ENCODE measurements around the gene RCVRN. TPM values are rescaled to one million over a fixed set of nuclear protein-coding genes. Genes with fewer than 3 reads are reported as not detected.

RCVRN gene
- total RNA-seq, 1 donor from 2014 or later, result not detected

DNA sequence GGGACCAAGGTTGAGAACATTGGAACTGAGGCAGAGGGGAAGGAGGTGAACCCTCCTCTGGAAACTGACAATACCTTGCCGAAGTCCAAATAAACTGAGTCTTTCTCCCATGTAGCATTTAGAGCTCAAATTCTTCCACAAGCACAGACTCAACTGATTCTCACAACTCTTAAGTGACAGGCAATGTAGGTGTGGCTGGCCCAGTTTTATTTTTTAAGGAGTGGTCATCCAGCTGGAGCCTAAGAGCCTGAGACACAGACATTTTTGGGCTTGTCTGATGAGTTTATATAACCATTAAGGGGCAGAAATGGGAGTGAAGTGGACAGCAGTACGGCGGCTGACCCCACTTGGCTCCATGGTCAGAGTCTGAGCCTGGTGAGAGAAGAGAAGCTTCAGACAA lies 10.8 kb downstream of the RCVRN start:
- Mint-ChIP-seq H3K9me3 (ENCODE audit: low read depth) (peaks cover 3% of the 10 kb centered on the region), H3K27ac (ENCODE audit: unreplicated experiment) (no peak overlapping the region), H3K4me1 (ENCODE audit: low read depth) (peaks cover 14% of the 10 kb centered on the region), H3K27me3 (ENCODE audit: low read depth) (no peaks in the 10 kb centered on the region), H3K36me3 (ENCODE audit: low read depth) (peaks cover 3% of the 10 kb centered on the region), H3K4me3 (ENCODE audit: unreplicated experiment) (no peak overlapping the region)
- TF ChIP-seq, protein P1, sequence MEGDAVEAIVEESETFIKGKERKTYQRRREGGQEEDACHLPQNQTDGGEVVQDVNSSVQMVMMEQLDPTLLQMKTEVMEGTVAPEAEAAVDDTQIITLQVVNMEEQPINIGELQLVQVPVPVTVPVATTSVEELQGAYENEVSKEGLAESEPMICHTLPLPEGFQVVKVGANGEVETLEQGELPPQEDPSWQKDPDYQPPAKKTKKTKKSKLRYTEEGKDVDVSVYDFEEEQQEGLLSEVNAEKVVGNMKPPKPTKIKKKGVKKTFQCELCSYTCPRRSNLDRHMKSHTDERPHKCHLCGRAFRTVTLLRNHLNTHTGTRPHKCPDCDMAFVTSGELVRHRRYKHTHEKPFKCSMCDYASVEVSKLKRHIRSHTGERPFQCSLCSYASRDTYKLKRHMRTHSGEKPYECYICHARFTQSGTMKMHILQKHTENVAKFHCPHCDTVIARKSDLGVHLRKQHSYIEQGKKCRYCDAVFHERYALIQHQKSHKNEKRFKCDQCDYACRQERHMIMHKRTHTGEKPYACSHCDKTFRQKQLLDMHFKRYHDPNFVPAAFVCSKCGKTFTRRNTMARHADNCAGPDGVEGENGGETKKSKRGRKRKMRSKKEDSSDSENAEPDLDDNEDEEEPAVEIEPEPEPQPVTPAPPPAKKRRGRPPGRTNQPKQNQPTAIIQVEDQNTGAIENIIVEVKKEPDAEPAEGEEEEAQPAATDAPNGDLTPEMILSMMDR (IDR thresholded peaks at IDR 0.05), result no peak
- no peak for DNase-seq (ENCODE audit: low spot score)

DNA sequence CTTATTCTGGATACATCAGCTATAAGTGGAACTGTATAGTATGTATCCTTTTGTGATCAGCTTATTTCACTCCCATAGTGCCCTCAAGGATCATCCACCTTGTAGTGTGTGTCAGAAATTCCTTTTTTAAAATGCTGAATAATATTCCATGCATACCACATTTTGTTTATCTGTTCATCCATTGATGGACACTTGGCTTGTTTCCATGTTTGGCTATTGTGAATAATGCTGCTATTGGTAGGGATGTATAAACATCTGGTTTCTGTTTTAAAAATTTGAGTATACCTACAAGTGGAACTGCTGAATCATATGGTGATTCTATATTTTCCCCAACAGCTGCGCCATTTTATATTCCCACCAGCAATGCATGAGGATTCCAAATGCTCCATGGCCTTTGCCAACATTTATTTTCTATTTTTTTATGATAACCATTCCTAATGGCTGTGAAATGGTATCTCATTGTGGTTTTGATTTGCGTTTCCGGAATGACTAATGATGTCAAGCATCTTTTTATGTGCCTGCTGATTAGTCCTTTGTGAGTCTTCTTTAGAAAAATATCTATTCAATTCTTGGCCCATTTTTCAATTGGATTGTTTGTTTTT lies 11.6 kb downstream of the RCVRN start:
- Mint-ChIP-seq H3K9me3 (ENCODE audit: low read depth) (peaks cover 3% of the 10 kb centered on the region), H3K4me3 (ENCODE audit: unreplicated experiment) (no peak overlapping the region), H3K36me3 (ENCODE audit: low read depth) (peaks cover 3% of the 10 kb centered on the region), H3K27me3 (ENCODE audit: low read depth) (no peaks in the 10 kb centered on the region), H3K27ac (ENCODE audit: unreplicated experiment) (no peak overlapping the region), H3K4me1 (ENCODE audit: low read depth) (peaks cover 14% of the 10 kb centered on the region)
- TF ChIP-seq, protein P1 (IDR thresholded peaks at IDR 0.05), result no peak
- DNase-seq (ENCODE audit: low spot score), result no peak

DNA sequence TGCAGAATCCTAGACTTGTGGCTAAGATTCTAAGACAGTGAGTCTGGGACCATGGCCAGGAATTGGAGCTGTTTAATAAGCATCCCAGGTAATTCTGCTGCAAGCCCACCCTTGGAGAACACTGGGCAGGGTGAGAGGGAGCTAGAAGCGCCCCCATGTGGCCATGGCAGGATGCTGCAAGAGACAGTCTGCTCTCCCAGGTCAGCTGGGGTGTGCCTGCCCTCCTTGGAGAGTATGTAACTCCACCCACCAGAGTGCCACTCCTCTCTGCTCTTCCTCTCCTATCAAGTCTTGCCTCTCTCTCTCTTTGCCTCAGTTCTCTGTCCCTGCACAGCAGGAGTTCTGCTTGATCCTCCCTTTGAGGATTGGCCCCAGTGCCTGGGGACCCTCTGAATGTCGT lies 14.9 kb downstream of the RCVRN start:
- DNase-seq (ENCODE audit: low spot score), result no peak
- Mint-ChIP-seq H3K36me3 (ENCODE audit: low read depth) (peaks cover 4% of the 10 kb centered on the region), H3K9me3 (ENCODE audit: low read depth) (peaks cover 3% of the 10 kb centered on the region), H3K4me3 (ENCODE audit: unreplicated experiment) (no peak overlapping the region), H3K4me1 (ENCODE audit: low read depth) (peaks cover 14% of the 10 kb centered on the region), H3K27me3 (ENCODE audit: low read depth) (no peaks in the 10 kb centered on the region), H3K27ac (ENCODE audit: unreplicated experiment) (no peak overlapping the region)
- TF ChIP-seq, protein P1 (IDR thresholded peaks at IDR 0.05), result peak; percentile 77

DNA sequence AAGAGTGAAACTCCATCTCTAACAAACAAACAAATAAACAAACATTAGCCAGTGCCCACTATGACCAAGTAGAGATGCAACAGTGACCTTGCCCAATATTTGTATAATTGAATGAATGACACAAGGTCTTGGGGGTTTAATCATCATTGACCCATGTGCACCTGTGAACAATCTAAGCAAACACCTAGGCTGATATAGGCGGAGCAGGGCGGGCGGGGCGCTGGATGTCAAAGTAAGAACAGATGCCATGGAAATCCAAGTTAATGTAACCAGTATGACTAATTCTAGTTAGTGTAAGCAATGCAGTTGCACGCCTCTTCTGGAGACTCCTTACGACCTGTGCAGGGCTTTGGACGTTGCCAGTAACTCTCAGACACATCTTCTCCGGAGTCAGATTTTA lies 17.6 kb downstream of the RCVRN start:
- no peaks in the 10 kb centered on the region for H3K4me1 Mint-ChIP-seq (ENCODE audit: low read depth)
- TF ChIP-seq, protein P1 (IDR thresholded peaks at IDR 0.05), result no peak
- peaks cover 17% of the 10 kb centered on the region for H3K9me3 Mint-ChIP-seq (ENCODE audit: low read depth)
- peaks cover 11% of the 10 kb centered on the region for H3K36me3 Mint-ChIP-seq (ENCODE audit: low read depth)
- no peak for DNase-seq (ENCODE audit: low spot score)
- H3K27ac Mint-ChIP-seq (ENCODE audit: unreplicated experiment), result no peak overlapping the region
- no peak overlapping the region for H3K4me3 Mint-ChIP-seq (ENCODE audit: unreplicated experiment)
- H3K27me3 Mint-ChIP-seq (ENCODE audit: low read depth), result no peaks in the 10 kb centered on the region

DNA sequence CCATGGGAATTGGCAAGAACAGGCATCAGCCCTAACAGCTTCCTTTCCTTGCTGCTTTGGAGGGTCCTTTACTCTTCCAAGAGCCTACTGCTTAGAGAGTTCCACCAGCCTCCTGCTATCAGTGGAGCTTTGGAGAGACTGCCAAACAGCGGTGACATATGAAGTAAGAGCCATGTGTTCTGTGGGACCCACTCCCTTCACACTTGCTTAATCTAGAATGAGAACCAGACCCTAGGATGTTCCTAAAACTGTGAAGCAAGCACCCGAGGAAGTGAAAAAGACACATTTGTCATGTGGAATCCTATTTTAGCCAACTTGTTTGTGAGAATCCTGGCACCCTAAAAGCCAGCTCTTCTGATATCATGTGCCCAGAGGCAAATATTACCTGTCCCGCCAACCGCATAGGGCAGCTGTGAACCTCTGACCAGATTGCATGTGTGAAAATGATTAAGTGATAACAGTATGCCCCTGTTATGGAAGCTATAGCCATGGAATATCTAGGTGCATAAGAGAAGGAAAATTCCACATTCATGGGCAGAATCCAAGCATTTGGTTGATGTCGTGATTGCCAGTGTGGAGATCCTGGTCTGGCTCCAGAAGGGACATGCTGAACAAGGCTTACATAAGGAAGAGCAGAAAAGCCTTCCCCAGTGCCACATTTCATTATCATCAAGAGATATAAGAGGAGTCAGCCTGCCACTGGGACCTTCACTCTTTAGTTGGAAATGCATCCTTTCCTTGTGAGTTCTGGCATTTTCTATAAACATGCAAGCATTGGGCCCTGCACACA lies 18.7 kb downstream of the RCVRN start:
- TF ChIP-seq, protein P1 (IDR thresholded peaks at IDR 0.05), result no peak
- Mint-ChIP-seq H3K36me3 (ENCODE audit: low read depth) (peaks cover 15% of the 10 kb centered on the region), H3K4me1 (ENCODE audit: low read depth) (no peaks in the 10 kb centered on the region), H3K27ac (ENCODE audit: unreplicated experiment) (no peak overlapping the region), H3K4me3 (ENCODE audit: unreplicated experiment) (no peak overlapping the region), H3K27me3 (ENCODE audit: low read depth) (no peaks in the 10 kb centered on the region), H3K9me3 (ENCODE audit: low read depth) (peaks cover 26% of the 10 kb centered on the region)
- DNase-seq (ENCODE audit: low spot score), result no peak

Data from chondrocyte (in vitro differentiated cells).